Calu3 (cell line): ENCODE data around the gene FBXL7. TPM values are rescaled to one million over a fixed set of nuclear protein-coding genes. Genes with fewer than 3 reads are reported as not detected.

Source experiments
- BruUV-seq: library from RNA; stranded (reverse); fragments of 400-500 nt; replicated peaks from 2 replicates; lab custom pipeline; 2021; lab: Mats Ljungman, UMichigan
- CTCF ChIA-PET: fragments of 300-600 bp; sonication (Branson Sonifier 250); formaldehyde crosslinking; loops from one replicate; lab custom pipeline; 2022; ENCODE audit warnings: antibody characterized with exemption; lab: Charles Lee
- DNase-seq: peaks from one replicate; pipeline ENCODE4 v3.0.0; 2022
- H3K27ac Mint-ChIP-seq: one replicate; pipeline ENCODE4 v1.8.0; 2022; ENCODE audit warnings: mixed read lengths; ENCODE audit not compliant: unreplicated experiment
- H3K27me3 Mint-ChIP-seq: one replicate; pipeline ENCODE4 v1.8.0; 2022; ENCODE audit warnings: mixed read lengths; ENCODE audit not compliant: unreplicated experiment
- H3K36me3 Mint-ChIP-seq: one replicate; pipeline ENCODE4 v1.8.0; 2022; ENCODE audit warnings: mild to moderate bottlenecking, moderate library complexity, mixed read lengths; ENCODE audit not compliant: insufficient read depth, unreplicated experiment
- H3K4me1 Mint-ChIP-seq: one replicate; pipeline ENCODE4 v1.8.0; 2022; ENCODE audit warnings: mild to moderate bottlenecking, low read depth, mixed read lengths; ENCODE audit not compliant: unreplicated experiment
- H3K4me3 Mint-ChIP-seq: one replicate; pipeline ENCODE4 v1.8.0; 2022; ENCODE audit warnings: mild to moderate bottlenecking, low read depth, moderate library complexity, mixed read lengths; ENCODE audit not compliant: unreplicated experiment
- H3K9me3 Mint-ChIP-seq: one replicate; pipeline ENCODE4 v1.8.0; 2022; ENCODE audit warnings: low read depth, mixed read lengths; ENCODE audit not compliant: unreplicated experiment
- intact Hi-C: fragments of 100-400 bp; cut with micrococcal nuclease; formaldehyde crosslinking; loops from one replicate; pipeline ENCODE4 v1.10.0; 2022; ENCODE audit not compliant: unreplicated experiment
- total RNA-seq: library from RNA; stranded (reverse); gene quantifications from 2 replicates; pipeline ENCODE4 v1.2.3, GENCODE V29; 2022
- TF ChIP-seq, protein P1 (sequence below): fragments of 200-600 bp; IDR thresholded peaks from one replicate; pipeline ENCODE4 v1.8.0; 2022; ENCODE audit warnings: antibody characterized with exemption; ENCODE audit not compliant: unreplicated experiment

Gene FBXL7
- total RNA-seq, 1 experiment from 2014 or later: not detected

DNA sequence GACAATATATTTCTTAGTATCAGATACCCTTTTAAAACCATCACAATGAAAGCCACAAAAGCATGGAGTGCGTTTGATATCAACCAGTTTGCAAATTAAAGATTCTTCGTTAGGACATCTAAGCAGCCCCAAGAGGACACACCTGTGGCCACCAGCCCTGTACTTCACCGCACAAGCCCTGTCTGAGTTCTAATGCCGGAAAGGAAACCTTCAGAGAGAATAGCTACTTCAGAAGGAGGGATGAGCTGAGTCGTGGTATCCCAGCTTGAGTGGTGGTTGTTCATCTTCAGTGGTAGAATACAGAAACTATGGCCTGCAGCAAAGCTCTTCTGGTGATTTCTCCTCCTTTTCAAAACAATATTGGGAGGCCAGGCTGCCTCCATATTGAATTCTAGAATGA, 319.6 kb downstream of the FBXL7 start:
- Mint-ChIP-seq H3K27me3 (no peaks in the 10 kb centered on the region), H3K4me3 (no peak overlapping the region), H3K27ac (no peak overlapping the region), H3K36me3 (no peaks in the 10 kb centered on the region), H3K4me1 (no peaks in the 10 kb centered on the region), H3K9me3 (no peaks in the 10 kb centered on the region)
- no peak for DNase-seq
- CTCF ChIA-PET: no interaction called here
- intact Hi-C loops: no loop called here
- BruUV-seq: no TSS peak
- TF ChIP-seq, protein P1, sequence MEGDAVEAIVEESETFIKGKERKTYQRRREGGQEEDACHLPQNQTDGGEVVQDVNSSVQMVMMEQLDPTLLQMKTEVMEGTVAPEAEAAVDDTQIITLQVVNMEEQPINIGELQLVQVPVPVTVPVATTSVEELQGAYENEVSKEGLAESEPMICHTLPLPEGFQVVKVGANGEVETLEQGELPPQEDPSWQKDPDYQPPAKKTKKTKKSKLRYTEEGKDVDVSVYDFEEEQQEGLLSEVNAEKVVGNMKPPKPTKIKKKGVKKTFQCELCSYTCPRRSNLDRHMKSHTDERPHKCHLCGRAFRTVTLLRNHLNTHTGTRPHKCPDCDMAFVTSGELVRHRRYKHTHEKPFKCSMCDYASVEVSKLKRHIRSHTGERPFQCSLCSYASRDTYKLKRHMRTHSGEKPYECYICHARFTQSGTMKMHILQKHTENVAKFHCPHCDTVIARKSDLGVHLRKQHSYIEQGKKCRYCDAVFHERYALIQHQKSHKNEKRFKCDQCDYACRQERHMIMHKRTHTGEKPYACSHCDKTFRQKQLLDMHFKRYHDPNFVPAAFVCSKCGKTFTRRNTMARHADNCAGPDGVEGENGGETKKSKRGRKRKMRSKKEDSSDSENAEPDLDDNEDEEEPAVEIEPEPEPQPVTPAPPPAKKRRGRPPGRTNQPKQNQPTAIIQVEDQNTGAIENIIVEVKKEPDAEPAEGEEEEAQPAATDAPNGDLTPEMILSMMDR: no peak

DNA sequence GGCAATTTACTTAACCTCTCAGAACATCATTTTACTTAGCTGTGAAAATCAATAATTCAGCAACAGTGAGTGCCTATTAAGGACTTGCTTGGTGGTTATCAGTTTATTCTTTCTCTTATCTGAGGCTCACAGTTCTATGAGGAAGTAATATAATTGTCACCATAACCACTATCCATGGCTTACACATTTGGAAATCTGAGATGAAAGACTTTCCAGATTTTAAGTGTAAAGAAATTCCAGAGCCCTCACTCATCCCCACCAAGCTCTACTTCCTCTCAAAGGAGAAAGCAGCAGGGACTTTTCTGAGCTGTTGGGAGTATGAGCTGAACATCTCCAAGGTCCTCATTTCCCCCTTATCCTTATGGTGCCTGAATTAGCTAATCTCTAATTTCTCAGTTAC, 321.5 kb downstream of the FBXL7 start:
- H3K27me3 Mint-ChIP-seq: no peaks in the 10 kb centered on the region
- H3K36me3 Mint-ChIP-seq: no peaks in the 10 kb centered on the region
- no peak overlapping the region for H3K4me3 Mint-ChIP-seq
- intact Hi-C loops: no loop called here
- CTCF ChIA-PET: no interaction called here
- no TSS peak for BruUV-seq
- H3K27ac Mint-ChIP-seq: no peak overlapping the region
- no peak for DNase-seq
- no peaks in the 10 kb centered on the region for H3K4me1 Mint-ChIP-seq
- no peaks in the 10 kb centered on the region for H3K9me3 Mint-ChIP-seq
- TF ChIP-seq, protein P1: no peak

DNA sequence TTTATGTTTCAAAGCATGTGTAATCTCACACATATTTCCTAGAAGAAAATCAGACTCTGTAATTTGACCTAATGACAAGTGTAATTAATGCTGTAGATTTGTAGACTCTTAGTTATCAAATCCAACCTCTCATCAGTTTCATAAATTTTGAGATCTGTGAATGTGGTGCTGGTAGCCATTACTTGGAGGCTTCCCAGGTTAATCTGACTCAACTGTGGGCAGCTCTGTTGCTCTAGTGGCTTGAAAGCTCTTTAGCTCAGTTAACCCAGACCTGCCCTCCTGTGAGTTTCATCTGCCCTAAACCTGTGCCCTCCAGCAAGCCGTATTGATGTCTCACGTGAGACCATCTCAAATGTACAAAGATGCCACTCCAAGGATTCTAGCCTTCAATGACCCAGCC, 323.4 kb downstream of the FBXL7 start:
- no TSS peak for BruUV-seq
- Mint-ChIP-seq H3K27ac (no peak overlapping the region), H3K36me3 (no peaks in the 10 kb centered on the region), H3K4me1 (no peaks in the 10 kb centered on the region), H3K4me3 (no peak overlapping the region), H3K9me3 (no peaks in the 10 kb centered on the region), H3K27me3 (no peaks in the 10 kb centered on the region)
- intact Hi-C loops: no loop called here
- CTCF ChIA-PET: no interaction called here
- TF ChIP-seq, protein P1: no peak
- no peak for DNase-seq

DNA sequence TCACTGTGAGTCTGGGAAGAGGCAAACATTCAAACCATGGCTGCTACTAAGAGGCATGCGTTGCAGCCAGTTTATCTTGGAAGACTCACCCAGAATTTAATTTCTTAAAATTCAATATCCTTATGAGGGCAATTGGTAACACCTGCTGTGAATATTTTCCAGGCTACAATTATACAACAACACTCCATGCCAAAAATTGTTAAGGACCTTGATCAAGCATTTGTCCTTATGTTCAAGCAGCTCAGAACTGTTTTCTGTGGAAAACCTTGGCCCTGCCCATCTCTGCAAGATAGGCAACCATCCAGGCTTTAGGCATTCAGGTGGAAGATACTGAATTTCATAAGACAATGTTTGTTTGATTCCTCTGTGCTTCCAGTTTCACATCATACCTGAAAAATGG, 327.8 kb downstream of the FBXL7 start:
- CTCF ChIA-PET: no interaction called here
- Mint-ChIP-seq H3K4me1 (no peaks in the 10 kb centered on the region), H3K36me3 (no peaks in the 10 kb centered on the region), H3K9me3 (no peaks in the 10 kb centered on the region), H3K27ac (no peak overlapping the region), H3K27me3 (no peaks in the 10 kb centered on the region), H3K4me3 (no peak overlapping the region)
- TF ChIP-seq, protein P1: no peak
- BruUV-seq: no TSS peak
- intact Hi-C loops: no loop called here
- no peak for DNase-seq
